Measurements from ENCODE around the gene GPM6B.

The GPM6B gene

GRCh38 chrX:13721819-13722519 lies 94.9 kb downstream of the GPM6B start:
- no peak for DNase-seq

GRCh38 chrX:13721371-13721770 lies 95.5 kb downstream of the GPM6B start:
- no peak for DNase-seq
